ENCODE measurements around the gene SMARCA2.

GRCh38 chr9:2155966-2156365, 140.8 kb downstream of the SMARCA2 start:
- TF ChIP-seq CTCF (IDR thresholded peaks at IDR 0.05) (no peak), POLR2A (IDR thresholded peaks at IDR 0.05) (no peak)

Measured in testis (tissue), 2 donors.